UCSD-AML1 (cell line): ENCODE data around the gene SUSD2.
"Not testable (repeated sequence)": the region's sequence is repeated elsewhere in the genome, so short reads cannot be mapped to it uniquely, and the experiment has no call there.

ENCODE experiments used
- DNase-seq: peaks from one replicate; lab custom pipeline; 2025; ENCODE audit not compliant: unreplicated experiment; lab: John Stamatoyannopoulos, UW

Gene SUSD2

GRCh38 chr22:24181088-24181995 lies at the start of gene SUSD2:
Gene SUSD2 (plus strand): TSS chr22:24181487. CDS start chr22:24181520, 33 bp downstream.
- no peak for DNase-seq

GRCh38 chr22:24133187-24133965 lies 47.9 kb upstream of the SUSD2 start:
- DNase-seq = peak; percentile 48

- peak; percentile 81 for DNase-seq
Observed at GRCh38 chr22:24134090-24134846, 47.0 kb upstream of the SUSD2 start.

GRCh38 chr22:24136533-24136932 lies 44.8 kb upstream of the SUSD2 start:
- not testable (repeated sequence) for DNase-seq

- DNase-seq = no peak
Observed at GRCh38 chr22:24137595-24137994, 43.7 kb upstream of the SUSD2 start.

- DNase-seq = no peak
Observed at GRCh38 chr22:24138649-24139420, 42.5 kb upstream of the SUSD2 start.

- DNase-seq = peak; percentile 43
Observed at GRCh38 chr22:24140357-24140756, 40.9 kb upstream of the SUSD2 start.

GRCh38 chr22:24141586-24141985 lies 39.7 kb upstream of the SUSD2 start:
- no peak for DNase-seq

- no peak for DNase-seq
Observed at GRCh38 chr22:24142241-24142640, 39.0 kb upstream of the SUSD2 start.

- DNase-seq = no peak
Observed at GRCh38 chr22:24142831-24143230, 38.5 kb upstream of the SUSD2 start.

- no peak for DNase-seq
Observed at GRCh38 chr22:24144056-24144777, 37.1 kb upstream of the SUSD2 start.

- no peak for DNase-seq
Observed at GRCh38 chr22:24144778-24145085, 36.6 kb upstream of the SUSD2 start.

- no peak for DNase-seq
Observed at GRCh38 chr22:24145446-24146193, 35.7 kb upstream of the SUSD2 start.

GRCh38 chr22:24146194-24146616 lies 35.1 kb upstream of the SUSD2 start:
- peak; percentile 81 for DNase-seq

GRCh38 chr22:24146791-24147353 lies 34.4 kb upstream of the SUSD2 start:
- DNase-seq = peak; percentile 40

- DNase-seq = peak; percentile 23
Observed at GRCh38 chr22:24147666-24148065, 33.6 kb upstream of the SUSD2 start.

- DNase-seq = no peak
Observed at GRCh38 chr22:24148266-24149197, 32.8 kb upstream of the SUSD2 start.

- no peak for DNase-seq
Observed at GRCh38 chr22:24149198-24149590, 32.1 kb upstream of the SUSD2 start.
